Measurements from ENCODE around the gene ZKSCAN5. TPM values are rescaled to one million over a fixed set of nuclear protein-coding genes. Genes with fewer than 3 reads are reported as not detected.

The ZKSCAN5 gene
- total RNA-seq, 4 donors from 2014 or later: 5.7 to 8.5 (median 7.4) TPM

GRCh38 chr7:99459087-99459486 is 45.4 kb upstream of the ZKSCAN5 start:
- no peak for TF ChIP-seq EP300 (IDR thresholded peaks at IDR 0.05)
- no peak for TF ChIP-seq POLR2A (IDR thresholded peaks at IDR 0.05)
- TF ChIP-seq POLR2AphosphoS5 (IDR thresholded peaks at IDR 0.05): no peak
- TF ChIP-seq CTCF (IDR thresholded peaks at IDR 0.05): peak in 1 of 2 donors; percentile 25
- 88% methylated on average over 8 of the region's 8 CpGs for WGBS
- Histone ChIP-seq H3K27ac (no peak overlapping the region), H3K36me3 (peaks cover 63% of the 10 kb centered on the region), H3K4me1 (peaks cover 26% of the 10 kb centered on the region), H3K9me3 (no peaks in the 10 kb centered on the region), H3K4me3 (no peak overlapping the region), H3K27me3 (no peaks in the 10 kb centered on the region)
- no peak for DNase-seq (ENCODE audit: low spot score in 2 of 2)

- 60% methylated on average over 11 of the region's 11 CpGs for WGBS
- no peaks in the 10 kb centered on the region for H3K9me3 ChIP-seq
- H3K4me3 ChIP-seq: no peak overlapping the region
- TF ChIP-seq POLR2A (IDR thresholded peaks at IDR 0.05) (no peak), POLR2AphosphoS5 (IDR thresholded peaks at IDR 0.05) (no peak), CTCF (IDR thresholded peaks at IDR 0.05) (no peak), EP300 (IDR thresholded peaks at IDR 0.05) (no peak)
- no peaks in the 10 kb centered on the region for H3K27me3 ChIP-seq
- H3K27ac ChIP-seq: no peak overlapping the region
- H3K4me1 ChIP-seq: peaks cover 41% of the 10 kb centered on the region
- peaks cover 47% of the 10 kb centered on the region for H3K36me3 ChIP-seq
- no peak for DNase-seq (ENCODE audit: low spot score in 2 of 2)
These were observed 43.8 kb upstream of the ZKSCAN5 start for GRCh38 chr7:99460651-99461050.

- WGBS: 89% methylated on average over 2 of the region's 2 CpGs
- no peaks in the 10 kb centered on the region for H3K9me3 ChIP-seq
- no peak for DNase-seq (ENCODE audit: low spot score in 2 of 2)
- peaks cover 41% of the 10 kb centered on the region for H3K36me3 ChIP-seq
- H3K4me1 ChIP-seq: peaks cover 43% of the 10 kb centered on the region
- no peak overlapping the region for H3K27ac ChIP-seq
- no peaks in the 10 kb centered on the region for H3K27me3 ChIP-seq
- H3K4me3 ChIP-seq: no peak overlapping the region
- TF ChIP-seq POLR2A (IDR thresholded peaks at IDR 0.05) (no peak), EP300 (IDR thresholded peaks at IDR 0.05) (no peak)
These were observed 43.2 kb upstream of the ZKSCAN5 start for GRCh38 chr7:99461221-99461620.

- no peaks in the 10 kb centered on the region for H3K9me3 ChIP-seq
- H3K4me1 ChIP-seq: peaks cover 39% of the 10 kb centered on the region
- 5% methylated on average over 9 of the region's 9 CpGs for WGBS
- TF ChIP-seq POLR2A (IDR thresholded peaks at IDR 0.05) (no peak), CTCF (IDR thresholded peaks at IDR 0.05) (no peak), EP300 (IDR thresholded peaks at IDR 0.05) (no peak), POLR2AphosphoS5 (IDR thresholded peaks at IDR 0.05) (no peak)
- no peaks in the 10 kb centered on the region for H3K27me3 ChIP-seq
- H3K27ac ChIP-seq: peak overlapping the region; percentile 91
- peaks cover 8% of the 10 kb centered on the region for H3K36me3 ChIP-seq
- peak overlapping the region; percentile 75 for H3K4me3 ChIP-seq
- no peak for DNase-seq (ENCODE audit: low spot score in 2 of 2)
These were observed 39.1 kb upstream of the ZKSCAN5 start for GRCh38 chr7:99465421-99465768.

- H3K27me3 ChIP-seq: no peaks in the 10 kb centered on the region
- 91% methylated on average over 26 of the region's 29 CpGs for WGBS
- no peak for DNase-seq (ENCODE audit: low spot score in 2 of 2)
- H3K27ac ChIP-seq: no peak overlapping the region
- no peak overlapping the region for H3K4me3 ChIP-seq
- H3K36me3 ChIP-seq: no peaks in the 10 kb centered on the region
- TF ChIP-seq CTCF (IDR thresholded peaks at IDR 0.05) (no peak), POLR2AphosphoS5 (IDR thresholded peaks at IDR 0.05) (no peak), EP300 (IDR thresholded peaks at IDR 0.05) (no peak), POLR2A (IDR thresholded peaks at IDR 0.05) (no peak)
- H3K4me1 ChIP-seq: peaks cover 36% of the 10 kb centered on the region
- no peaks in the 10 kb centered on the region for H3K9me3 ChIP-seq
These were observed 36.0 kb upstream of the ZKSCAN5 start for GRCh38 chr7:99468336-99468918.

Data from suprapubic skin (tissue), 4 donors.